Measurements from ENCODE around the gene HECTD1. TPM values are rescaled to one million over a fixed set of nuclear protein-coding genes. Genes with fewer than 3 reads are reported as not detected.
"Not testable (repeated sequence)": the region's sequence is repeated elsewhere in the genome, so short reads cannot be mapped to it uniquely, and the experiment has no call there.

The HECTD1 gene
- total RNA-seq, 1 donor from 2014 or later = 161 TPM

DNA sequence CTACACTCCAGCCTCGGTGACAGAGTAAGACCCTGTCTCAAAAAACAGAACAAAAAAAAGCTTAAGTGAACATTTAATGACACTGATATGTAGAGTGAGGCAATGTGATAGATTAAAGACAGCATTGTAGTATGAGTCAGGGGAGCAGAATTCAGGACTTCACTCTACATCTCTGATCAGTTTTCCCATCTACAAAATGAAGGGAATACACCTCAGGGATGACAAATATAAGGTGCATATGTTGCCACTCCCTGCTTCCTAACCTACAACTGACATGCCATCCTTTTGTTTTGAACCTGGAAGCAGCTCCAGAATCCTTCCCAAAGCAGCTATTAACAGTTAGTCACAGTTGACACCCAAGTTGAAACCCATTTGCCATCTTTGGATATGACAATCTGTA lies 150.6 kb downstream of the HECTD1 start:
- Histone ChIP-seq H3K27ac (no peak overlapping the region), H3K27me3 (no peaks in the 10 kb centered on the region), H3K4me3 (no peak overlapping the region), H3K9me3 (no peaks in the 10 kb centered on the region), H3K4me1 (peaks cover 10% of the 10 kb centered on the region), H3K36me3 (no peaks in the 10 kb centered on the region)
- intact Hi-C loops (cut with DNase I) = no loop called here
- no peak for DNase-seq
- TF ChIP-seq, protein P1, sequence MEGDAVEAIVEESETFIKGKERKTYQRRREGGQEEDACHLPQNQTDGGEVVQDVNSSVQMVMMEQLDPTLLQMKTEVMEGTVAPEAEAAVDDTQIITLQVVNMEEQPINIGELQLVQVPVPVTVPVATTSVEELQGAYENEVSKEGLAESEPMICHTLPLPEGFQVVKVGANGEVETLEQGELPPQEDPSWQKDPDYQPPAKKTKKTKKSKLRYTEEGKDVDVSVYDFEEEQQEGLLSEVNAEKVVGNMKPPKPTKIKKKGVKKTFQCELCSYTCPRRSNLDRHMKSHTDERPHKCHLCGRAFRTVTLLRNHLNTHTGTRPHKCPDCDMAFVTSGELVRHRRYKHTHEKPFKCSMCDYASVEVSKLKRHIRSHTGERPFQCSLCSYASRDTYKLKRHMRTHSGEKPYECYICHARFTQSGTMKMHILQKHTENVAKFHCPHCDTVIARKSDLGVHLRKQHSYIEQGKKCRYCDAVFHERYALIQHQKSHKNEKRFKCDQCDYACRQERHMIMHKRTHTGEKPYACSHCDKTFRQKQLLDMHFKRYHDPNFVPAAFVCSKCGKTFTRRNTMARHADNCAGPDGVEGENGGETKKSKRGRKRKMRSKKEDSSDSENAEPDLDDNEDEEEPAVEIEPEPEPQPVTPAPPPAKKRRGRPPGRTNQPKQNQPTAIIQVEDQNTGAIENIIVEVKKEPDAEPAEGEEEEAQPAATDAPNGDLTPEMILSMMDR (IDR thresholded peaks at IDR 0.05) = no peak
- no peak for ATAC-seq

DNA sequence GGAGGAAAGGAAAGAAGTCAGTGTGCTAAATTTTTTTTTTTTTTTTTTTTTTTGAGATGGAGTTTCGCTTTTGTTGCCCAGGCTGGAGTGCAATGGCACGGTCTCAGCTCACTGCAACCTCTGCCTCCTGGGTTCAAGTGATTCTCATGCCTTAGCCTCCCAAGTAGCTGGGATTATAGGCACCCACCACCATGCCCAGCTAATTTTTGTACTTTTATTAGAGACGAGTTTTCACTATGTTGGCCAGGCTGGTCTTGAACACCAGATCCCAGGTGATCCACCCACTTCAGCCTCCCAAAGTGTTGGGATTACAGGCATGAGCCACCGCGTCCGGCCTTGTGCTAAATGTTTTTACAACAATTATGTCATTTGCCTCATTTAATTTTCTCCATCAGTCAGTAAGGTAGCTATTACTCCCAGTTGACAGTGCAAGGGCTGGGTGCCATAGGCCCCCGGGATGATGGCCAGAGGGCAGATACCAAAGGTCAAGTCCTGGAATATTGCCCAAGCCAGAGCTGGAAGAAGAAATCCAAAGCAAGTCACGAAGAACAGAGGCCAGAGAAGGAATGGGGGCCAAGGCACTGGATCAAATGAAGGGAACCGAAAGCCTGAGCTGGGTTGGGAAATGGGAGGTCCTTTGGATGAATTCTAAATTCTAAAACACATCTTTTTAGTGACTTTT lies 154.5 kb downstream of the HECTD1 start:
- DNase-seq; intact Hi-C loops (cut with DNase I); H3K4me3 ChIP-seq; H3K4me1 ChIP-seq; H3K27me3 ChIP-seq; H3K9me3 ChIP-seq; H3K27ac ChIP-seq; H3K36me3 ChIP-seq: not testable (repeated sequence)
- peak; percentile 38 for ATAC-seq

DNA sequence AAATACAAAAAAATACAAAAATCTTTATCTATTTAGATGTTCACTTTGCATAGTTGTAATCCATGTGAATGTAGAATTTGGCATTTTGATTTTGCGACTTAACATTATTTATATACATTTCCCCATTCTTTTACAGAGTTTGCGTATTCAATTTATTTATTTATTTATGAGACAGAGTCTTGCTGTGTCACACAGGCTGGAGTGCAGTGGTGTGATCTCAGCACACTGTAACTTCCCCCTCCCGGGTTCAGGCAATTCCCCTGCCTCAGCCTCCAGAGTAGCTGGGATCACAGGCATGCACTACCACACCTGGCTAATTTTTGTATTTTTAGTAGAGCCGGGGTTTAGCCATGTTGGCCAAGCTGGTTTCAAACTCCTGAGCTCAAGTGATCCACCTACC lies 156.1 kb downstream of the HECTD1 start:
- peaks cover 4% of the 10 kb centered on the region for H3K4me1 ChIP-seq
- intact Hi-C loops (cut with DNase I) = no loop called here
- ATAC-seq = no peak
- no peak for DNase-seq
- H3K4me3 ChIP-seq = no peak overlapping the region
- no peaks in the 10 kb centered on the region for H3K36me3 ChIP-seq
- no peaks in the 10 kb centered on the region for H3K9me3 ChIP-seq
- no peak overlapping the region for H3K27ac ChIP-seq
- TF ChIP-seq, protein P1 (IDR thresholded peaks at IDR 0.05) = no peak
- no peaks in the 10 kb centered on the region for H3K27me3 ChIP-seq

- DNase-seq (no peak), ATAC-seq (no peak)
- peaks cover 4% of the 10 kb centered on the region for H3K4me1 ChIP-seq
- H3K36me3 ChIP-seq = no peaks in the 10 kb centered on the region
- H3K4me3 ChIP-seq = no peak overlapping the region
- no peaks in the 10 kb centered on the region for H3K27me3 ChIP-seq
- TF ChIP-seq, protein P1 (IDR thresholded peaks at IDR 0.05) = no peak
- intact Hi-C loops (cut with DNase I) = no loop called here
- H3K27ac ChIP-seq = no peak overlapping the region
- no peaks in the 10 kb centered on the region for H3K9me3 ChIP-seq
These were observed 156.6 kb downstream of the HECTD1 start for GRCh38 chr14:31051023-31051422.

Other genes starting within 250 kb of the HECTD1 start
- 7.1 TPM for gene AP4S1, start 182.1 kb downstream of the HECTD1 start, total RNA-seq
- gene STRN3, start 181.4 kb downstream of the HECTD1 start, total RNA-seq = 35.0 TPM
- gene HEATR5A, start 212.8 kb upstream of the HECTD1 start, total RNA-seq = 46.3 TPM
- 18.2 TPM for gene DTD2, start 249.7 kb upstream of the HECTD1 start, total RNA-seq